Ovary (tissue), 10 donors: ENCODE data around the gene FANCL. TPM values are rescaled to one million over a fixed set of nuclear protein-coding genes. Genes with fewer than 3 reads are reported as not detected.
"Not testable (repeated sequence)": the region's sequence is repeated elsewhere in the genome, so short reads cannot be mapped to it uniquely, and the experiment has no call there.

Source experiments
- DNase-seq, 5 donors: peaks; one replicate each; pipeline ENCODE4 v3.0.0-alpha.2; 2019 to 2020
- H3K27ac ChIP-seq, 2 donors: fragments of 200-600 bp; one replicate each; pipeline versions ENCODE4 v1.5.1 to v1.8.0; 2019 to 2022
- H3K27me3 ChIP-seq: fragments of 200-600 bp; one replicate; pipeline ENCODE4 v1.8.0; 2022
- H3K36me3 ChIP-seq: fragments of 200-600 bp; sonication (generic); one replicate; pipeline ENCODE4 v1.5.1; 2019
- H3K4me1 ChIP-seq: one replicate; pipeline ENCODE4 v1.8.1; 2013; ENCODE audit warnings: mild to moderate bottlenecking, moderate library complexity; ENCODE audit not compliant: insufficient read depth
- H3K4me3 ChIP-seq: fragments of 200-600 bp; sonication (generic); one replicate; pipeline ENCODE4 v1.5.1; 2017
- H3K9me3 ChIP-seq, 2 donors: fragments of 200-600 bp in 1 of 2; sonication (generic) in 1 of 2; one replicate each; pipeline versions ENCODE4 v1.5.1 to v1.8.1; 2013 to 2019; ENCODE audit warnings: mild to moderate bottlenecking in 1 of 2, moderate library complexity in 1 of 2
- CTCF ChIP-seq, 3 donors: fragments of 450-650 bp in 2 of 3; fragments of 200-600 bp in 1 of 3; IDR thresholded peaks; one replicate each; pipeline versions ENCODE4 v1.5.1 to v1.8.0; 2016 to 2022; ENCODE audit warnings: antibody characterized with exemption in 3 of 3, mild to moderate bottlenecking in 1 of 3
- EP300 ChIP-seq: sonication (generic); formaldehyde crosslinking; IDR thresholded peaks from one replicate; pipeline ENCODE4 v1.6.1; 2017; ENCODE audit warnings: antibody characterized with exemption
- POLR2A ChIP-seq: fragments of 450-650 bp; IDR thresholded peaks from one replicate; pipeline ENCODE4 v1.6.1; 2017; ENCODE audit warnings: antibody characterized with exemption, mild to moderate bottlenecking, moderate library complexity
- WGBS, 3 donors: extraction: QIAGEN DNeasy Blood & Tissue Kit in 1 of 3; methylation state at CpG; one replicate each; pipeline versions ENCODE4 v1.1.5 to v1.1.7; 2013 to 2017; 5-methylcytosine and 5-hydroxymethylcytosine counted together
- intact Hi-C, 4 donors: fragments of 100-400 bp; cut with DNase I; formaldehyde crosslinking; loops; one replicate each; pipeline versions ENCODE4 v1.11.0 to v1.15.1; 2022 to 2023
- long read RNA-seq, 3 donors: library from polyadenylated mRNA in 2 of 3; unstranded in 2 of 3; transcript quantifications; one replicate each; pipeline ENCODE4 v2.0.0 and lab custom pipeline, GENCODE V29; 2021 to 2026
- polyA plus RNA-seq, 2 donors: library from polyadenylated mRNA; stranded (reverse); fragments of 200-250 nt in 1 of 2; fragments of 350-450 nt in 1 of 2; fragmentation: Illumina TruSeq in 1 of 2; extraction: RNeasy Lipid Tissue Mini Kit (QIAGEN cat#74804) in 1 of 2; gene quantifications; one replicate each; pipeline ENCODE4 v1.2.3, GENCODE V29; 2013 to 2014
- total RNA-seq, 7 donors: library from RNA; depleted of rRNA in 2 of 7; stranded (reverse); fragments of >200 nt in 2 of 7; fragmentation: NEBNext Ultra II Directional in 3 of 7; extraction: Animal tissue kit (Norgen Biotek cat#: 25700) in 3 of 7; gene quantifications; one replicate each; pipeline versions ENCODE4 v1.1.0 to v1.2.4, GENCODE V29; 2016 to 2023
- donor health status: DM: no; HTN: no; CAD: no; lungs with moderate emphysema.
- donor health status: DM: no; HTN: no; CAD: no.
- donor health status: Bipolar disorder and iron deficiency.
- donor health status: DM: yes; HTN: yes; CAD: no.
- donor health status: DM: no; HTN: no; CAD: no.
- donor health status: DM: yes; HTN: yes; CAD: no.

The FANCL gene
- 10 to 100 TPM; 33.4 to 79.2 (median 42.6) TPM for total RNA-seq
- 10 to 100 TPM; 18.8 to 20.0 TPM for polyA plus RNA-seq
- long read RNA-seq, donor 1, transcript FANCL-201 (14 exons, 1,683 nt), result major isoform, 33 of 59 reads
- long read RNA-seq, donor 1, transcript FANCL-202 (14 exons, 1,698 nt), result minor isoform, 12 of 59 reads
- long read RNA-seq, donor 1, partial matches to known transcripts, result 0 of 59 reads
- long read RNA-seq, donor 1, other reads (novel, unspliced or antisense), result 10 of 59 reads
- long read RNA-seq, donor 2, transcript FANCL-201 (14 exons, 1,683 nt), result major isoform, 22 of 28 reads
- long read RNA-seq, donor 2, partial matches to known transcripts, result 0 of 28 reads
- long read RNA-seq, donor 2, other reads (novel, unspliced or antisense), result 0 of 28 reads
- long read RNA-seq, donor 3, transcript FANCL-201 (14 exons, 1,683 nt), result major isoform, 6 of 12 reads
- long read RNA-seq, donor 3, partial matches to known transcripts, result 0 of 12 reads
- long read RNA-seq, donor 3, other reads (novel, unspliced or antisense), result 2 of 12 reads

GRCh38 chr2:58240670-58241545 is at the start of gene FANCL:
Gene FANCL (minus strand): TSS chr2:58241325. CDS start chr2:58241313, 12 bp downstream.
- intact Hi-C loops, result no loop called here
- Histone ChIP-seq H3K36me3 (no peaks in the 10 kb centered on the region), H3K4me1 (peaks cover 2% of the 10 kb centered on the region), H3K27ac (peak within 1 kb of the TSS; percentile 56 to 88), H3K4me3 (peak within 1 kb of the TSS; percentile 94), H3K9me3 (no peaks in the 10 kb centered on the region), H3K27me3 (no peaks in the 10 kb centered on the region)
- DNase-seq, result peak; percentile 92 to 95 (median 93)
- 0 to 1% (median 0%) methylated on average over 59 of the region's 59 CpGs for WGBS, 3 donors
- TF ChIP-seq POLR2A, result peak; percentile 58
- no peak for TF ChIP-seq EP300
- no peak for TF ChIP-seq CTCF (IDR thresholded peaks at IDR 0.05)

- intact Hi-C loops, result loop anchor here in 1 of 4 donors (1.0 kb wide), 1 partner anchor 18 kb away; no protein-coding TSS in a partner anchor
- H3K36me3 ChIP-seq, result no peaks in the 10 kb centered on the region
- TF ChIP-seq EP300, result no peak
- H3K9me3 ChIP-seq, result no peaks in the 10 kb centered on the region
- no peaks in the 10 kb centered on the region for H3K27me3 ChIP-seq
- no peak overlapping the region for H3K27ac ChIP-seq
- WGBS, 3 donors, result 84 to 92% (median 88%) methylated on average over 3 of the region's 3 CpGs
- H3K4me1 ChIP-seq, result no peaks in the 10 kb centered on the region
- no peak for DNase-seq
- no peak overlapping the region for H3K4me3 ChIP-seq
Measured at GRCh38 chr2:58289029-58289428, 47.9 kb upstream of the FANCL start.

- no peaks in the 10 kb centered on the region for H3K9me3 ChIP-seq
- H3K27ac ChIP-seq, result no peak overlapping the region
- no peaks in the 10 kb centered on the region for H3K4me1 ChIP-seq
- TF ChIP-seq POLR2A (no peak), EP300 (no peak), CTCF (IDR thresholded peaks at IDR 0.05) (no peak)
- no peak for DNase-seq
- intact Hi-C loops, result no loop called here
- H3K27me3 ChIP-seq, result no peaks in the 10 kb centered on the region
- H3K36me3 ChIP-seq, result no peaks in the 10 kb centered on the region
- H3K4me3 ChIP-seq, result no peak overlapping the region
Measured at GRCh38 chr2:58283931-58284330, 42.8 kb upstream of the FANCL start.

- DNase-seq, H3K36me3 ChIP-seq, H3K4me1 ChIP-seq, intact Hi-C loops, H3K9me3 ChIP-seq, H3K27ac ChIP-seq, H3K27me3 ChIP-seq, H3K4me3 ChIP-seq: not testable (repeated sequence)
- 85 to 91% (median 90%) methylated on average over 3 of the region's 3 CpGs for WGBS, 3 donors
Measured at GRCh38 chr2:58275144-58275543, 34.0 kb upstream of the FANCL start.

GRCh38 chr2:58271826-58272225 is 30.7 kb upstream of the FANCL start:
- H3K4me1 ChIP-seq, result no peaks in the 10 kb centered on the region
- TF ChIP-seq CTCF (IDR thresholded peaks at IDR 0.05) (no peak), EP300 (no peak), POLR2A (no peak)
- DNase-seq, result no peak
- intact Hi-C loops, result no loop called here
- no peak overlapping the region for H3K4me3 ChIP-seq
- H3K27me3 ChIP-seq, result no peaks in the 10 kb centered on the region
- H3K36me3 ChIP-seq, result no peaks in the 10 kb centered on the region
- H3K27ac ChIP-seq, result no peak overlapping the region
- WGBS, 3 donors, result 80 to 93% (median 90%) methylated on average over 1 of the region's 1 CpG
- no peaks in the 10 kb centered on the region for H3K9me3 ChIP-seq
